ENCODE data around the gene SFSWAP. TPM values are rescaled to one million over a fixed set of nuclear protein-coding genes. Genes with fewer than 3 reads are reported as not detected.

Gene SFSWAP
- total and polyA plus RNA-seq, 2 of the 8 experiments (the other 6 are each of a cell fraction or from before 2014, with no cell fraction given), result 36.5 to 49.5 TPM

DNA sequence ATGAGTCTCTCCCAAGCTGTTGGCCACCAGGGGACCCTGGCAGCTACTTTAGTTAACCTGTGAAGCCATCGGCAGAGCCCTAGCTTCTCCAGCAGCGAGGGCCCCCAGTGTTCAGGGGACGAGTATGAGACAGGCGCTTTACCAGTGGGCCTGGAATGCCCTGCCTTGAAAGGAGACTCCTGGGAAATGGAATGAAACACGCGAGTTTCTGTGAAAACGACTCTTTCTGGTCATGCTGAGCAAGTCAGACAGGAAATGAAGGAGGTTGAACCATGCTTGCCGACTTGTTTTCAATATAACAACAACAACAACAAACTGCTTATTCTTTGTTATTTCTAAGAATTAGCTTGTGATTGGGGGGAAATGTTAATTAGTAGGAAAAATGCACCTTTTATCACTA is 42.9 kb downstream of the SFSWAP start:
- peaks cover 2% of the 10 kb centered on the region; the same call in 1 of the 2 replicates for H3K79me1 ChIP-seq (ENCODE audit: low read depth, low read length)
- 0 out of 4 replicates have a peak, but pooled peaks cover 0 to 4% of the 10 kb centered on the region in 2 experiments for H3K79me2 ChIP-seq (ENCODE audit: control insufficient read depth in 1 of 2, insufficient read depth in 2 of 2, low read length in 2 of 2)
- H3K4me3 ChIP-seq (ENCODE audit: extremely low read depth in 1 of 4, insufficient read depth in 2 of 4, low read depth in 3 of 4, low read length in 4 of 4), result no peak overlapping the region
- no peak overlapping the region for H4K8ac ChIP-seq (ENCODE audit: extremely low read depth, insufficient read depth, low read length)
- POLR2A ChIA-PET (ENCODE audit: partially characterized antibody), result interaction anchor here (0.9 to 1.6 kb wide), 2 partner anchors 24 to 250 kb away, joined by 3 to 4 read pairs; no protein-coding TSS in a partner anchor
- H3K4ac ChIP-seq (replicated peaks; ENCODE audit: insufficient read length, low read depth, low read length), result no peak overlapping the region
- H3K23me2 ChIP-seq (ENCODE audit: low read depth, low read length), result no peaks in the 10 kb centered on the region
- TF ChIP-seq TAF1 (IDR thresholded peaks at IDR 0.05; ENCODE audit: low read depth, low read length), result no peak
- 93% methylated on average over 8 of the region's 8 CpGs; no CpG with 5 or more reads in 1 of the 2 experiments for WGBS, 2 experiments (ENCODE audit: extremely low coverage in 1 of 2, insufficient coverage in 1 of 2, insufficient read length in 1 of 2, insufficient replicate concordance in 2 of 2, low coverage in 1 of 2, low lambda C conversion rate in 2 of 2, missing lambda C conversion rate in 1 of 2)
- H3K23ac ChIP-seq (ENCODE audit: insufficient read length), result no peak overlapping the region
- FAIRE-seq (no peak), DNase-seq (ENCODE audit: low read depth in 1 of 2, low spot score in 2 of 2) (no peak)
- no peak overlapping the region for H2AK5ac ChIP-seq (ENCODE audit: low read depth, low read length)
- no peak overlapping the region for H2AFZ ChIP-seq (ENCODE audit: low read length)
- CTCF ChIA-PET (ENCODE audit: partially characterized antibody), result interaction anchor here (0.8 to 4.2 kb wide), 10 partner anchors 9 to 250 kb away, joined by 3 to 56 read pairs (median 6); partner anchors contain the start of gene SFSWAP
- no peak overlapping the region for H3K9ac ChIP-seq (replicated peaks in 1 of 4; ENCODE audit: extremely low read depth in 1 of 4, low read depth in 3 of 4, low read length in 3 of 4)
- no peak overlapping the region for H2BK12ac ChIP-seq (ENCODE audit: low read depth, low read length)
- H4K5ac ChIP-seq (ENCODE audit: insufficient read length, low read depth, low read length), result no peak overlapping the region
- H3K4me1 ChIP-seq (replicated peaks in 1 of 4; ENCODE audit: control insufficient read depth in 3 of 4, insufficient read depth in 4 of 4, low read length in 3 of 4), result peaks cover 3 to 21% (median 10%) of the 10 kb centered on the region in 4 experiments
- no peak overlapping the region for H2BK5ac ChIP-seq (ENCODE audit: low read depth, low read length)
- no peak overlapping the region for H2BK120ac ChIP-seq (replicated peaks; ENCODE audit: low read depth, low read length)
- H4K91ac ChIP-seq (replicated peaks; ENCODE audit: insufficient read length, low read length), result no peak overlapping the region
- H2BK20ac ChIP-seq (ENCODE audit: low read length), result no peak overlapping the region
- H2BK15ac ChIP-seq (ENCODE audit: low read length), result no peak overlapping the region
- H3K14ac ChIP-seq (ENCODE audit: insufficient read length), result no peak overlapping the region
- peaks cover 11 to 49% (median 34%) of the 10 kb centered on the region in 4 experiments for H3K36me3 ChIP-seq (ENCODE audit: control insufficient read depth in 2 of 4, insufficient read depth in 4 of 4, low read length in 3 of 4)
- no peak overlapping the region for H3K4me2 ChIP-seq (ENCODE audit: insufficient read depth in 1 of 2, low read depth in 2 of 2, low read length in 2 of 2)
- peak overlapping the region; percentile 23; the same call in 1 of the 2 replicates for H3K27ac ChIP-seq (ENCODE audit: low read depth, low read length)
- no peaks in the 10 kb centered on the region for H3K27me3 ChIP-seq (replicated peaks in 1 of 4; ENCODE audit: control insufficient read depth in 3 of 4, extremely low read depth in 1 of 4, insufficient read depth in 3 of 4, low read length in 3 of 4)
- no peak overlapping the region for H3K18ac ChIP-seq (ENCODE audit: extremely low read depth, low read length)
- peaks cover 0 to 3% of the 10 kb centered on the region in 2 experiments for H4K20me1 ChIP-seq (replicated peaks in 1 of 2; ENCODE audit: control insufficient read depth in 1 of 2, insufficient read depth in 2 of 2, low read length in 2 of 2)
- H3K9me3 ChIP-seq (ENCODE audit: insufficient read depth in 2 of 2, low read depth in 1 of 2, low read length in 1 of 2), result no peaks in the 10 kb centered on the region
- no peak overlapping the region for H3K56ac ChIP-seq (replicated peaks; ENCODE audit: insufficient read length, low read depth, low read length)
